ENCODE results near the gene MUC12. TPM values are rescaled to one million over a fixed set of nuclear protein-coding genes. Genes with fewer than 3 reads are reported as not detected.

MUC12 gene
- total RNA-seq, 1 experiment from 2014 or later = 0.64 TPM

- no peak for DNase-seq (ENCODE audit: low read depth, low spot score)
- Histone ChIP-seq H3K4me1 (ENCODE audit: control insufficient read depth in 1 of 2, insufficient read depth in 2 of 2, low read length in 2 of 2) (peaks cover 6 to 16% of the 10 kb centered on the region in 2 experiments; a peak in 3 of 4 replicates), H3K4me2 (ENCODE audit: low read length) (0 out of 2 replicates have a peak overlapping the region, but pooled peaks have one; percentile 19), H4K20me1 (ENCODE audit: insufficient read depth) (no peaks in the 10 kb centered on the region), H3K36me3 (ENCODE audit: control insufficient read depth in 1 of 2, insufficient read depth in 2 of 2, low read length in 2 of 2) (no peaks in the 10 kb centered on the region), H3K27ac (ENCODE audit: low read depth, low read length) (no peak overlapping the region), H3K9me3 (ENCODE audit: control insufficient read depth in 1 of 2, insufficient read depth in 1 of 2, low read depth in 1 of 2, low read length in 2 of 2) (no peaks in the 10 kb centered on the region), H3K9me2 (ENCODE audit: insufficient read depth) (no peaks in the 10 kb centered on the region), H3K4me3 (replicated peaks in 1 of 2; ENCODE audit: low read depth in 1 of 2, low read length in 2 of 2) (no peak overlapping the region), H2AFZ (ENCODE audit: low read depth, low read length, poor library complexity, severe bottlenecking) (no peak overlapping the region), H3K27me3 (ENCODE audit: insufficient read depth, low read length) (no peaks in the 10 kb centered on the region), H3K79me2 (ENCODE audit: insufficient read depth, low read length) (no peaks in the 10 kb centered on the region), H3K9ac (ENCODE audit: low read length) (no peak overlapping the region)
- no peak for TF ChIP-seq FOSL1 (IDR thresholded peaks at IDR 0.05; ENCODE audit: low read depth)
- TF ChIP-seq REST (IDR thresholded peaks at IDR 0.05; ENCODE audit: low read depth) = no peak
- TF ChIP-seq RAD21 (IDR thresholded peaks at IDR 0.05; ENCODE audit: low read depth) = no peak
- ChIA-PET RAD21 (ENCODE audit: low non-redundant PET in 1 of 2, low total read pairs in 2 of 2, uncharacterized antibody in 2 of 2, unreplicated experiment in 2 of 2) (no interaction called here), POLR2A (no interaction called here), CTCF (no interaction called here)
- intact Hi-C loops (cut with micrococcal nuclease) = no loop called here
- no TSS peak for BruUV-seq (replicated peaks)
- ATAC-seq = no peak
Observed at GRCh38 chr7:100929808-100930174, 39.6 kb upstream of the MUC12 start.

- Histone ChIP-seq H3K4me2 (ENCODE audit: low read length) (no peak overlapping the region), H3K9me3 (ENCODE audit: control insufficient read depth in 1 of 2, insufficient read depth in 1 of 2, low read depth in 1 of 2, low read length in 2 of 2) (no peaks in the 10 kb centered on the region), H3K4me1 (ENCODE audit: control insufficient read depth in 1 of 2, insufficient read depth in 2 of 2, low read length in 2 of 2) (peaks cover 6 to 16% of the 10 kb centered on the region in 2 experiments; a peak in 3 of 4 replicates), H3K27ac (ENCODE audit: low read depth, low read length) (no peak overlapping the region), H3K9me2 (ENCODE audit: insufficient read depth) (no peaks in the 10 kb centered on the region), H3K36me3 (ENCODE audit: control insufficient read depth in 1 of 2, insufficient read depth in 2 of 2, low read length in 2 of 2) (no peaks in the 10 kb centered on the region), H3K4me3 (replicated peaks in 1 of 2; ENCODE audit: low read depth in 1 of 2, low read length in 2 of 2) (no peak overlapping the region), H3K27me3 (ENCODE audit: insufficient read depth, low read length) (no peaks in the 10 kb centered on the region), H3K9ac (ENCODE audit: low read length) (no peak overlapping the region), H4K20me1 (ENCODE audit: insufficient read depth) (no peaks in the 10 kb centered on the region), H2AFZ (ENCODE audit: low read depth, low read length, poor library complexity, severe bottlenecking) (no peak overlapping the region), H3K79me2 (ENCODE audit: insufficient read depth, low read length) (no peaks in the 10 kb centered on the region)
- POLR2A ChIA-PET = no interaction called here
- no peak for DNase-seq (ENCODE audit: low read depth, low spot score)
- peak; percentile 96 for ATAC-seq
- CTCF ChIA-PET = no interaction called here
- BruUV-seq (replicated peaks) = no TSS peak
- RAD21 ChIA-PET (ENCODE audit: low non-redundant PET in 1 of 2, low total read pairs in 2 of 2, uncharacterized antibody in 2 of 2, unreplicated experiment in 2 of 2) = no interaction called here
- intact Hi-C loops (cut with micrococcal nuclease) = no loop called here
- TF ChIP-seq SP1 (IDR thresholded peaks at IDR 0.05; ENCODE audit: low read depth) = no peak
- no peak for TF ChIP-seq YY1 (IDR thresholded peaks at IDR 0.05; ENCODE audit: extremely low read depth, insufficient replicate concordance, low read depth, low read length)
- no peak for TF ChIP-seq ATF3 (IDR thresholded peaks at IDR 0.05)
- no peak for TF ChIP-seq REST (IDR thresholded peaks at IDR 0.05; ENCODE audit: low read depth)
- no peak for TF ChIP-seq CEBPB (IDR thresholded peaks at IDR 0.05; ENCODE audit: low read depth)
- TF ChIP-seq CBX3 (IDR thresholded peaks at IDR 0.05; ENCODE audit: low read depth) = no peak
- TF ChIP-seq ELF1 (IDR thresholded peaks at IDR 0.05; ENCODE audit: borderline replicate concordance, low read depth) = no peak
- no peak for TF ChIP-seq SRF (IDR thresholded peaks at IDR 0.05; ENCODE audit: low read depth)
- TF ChIP-seq ZBTB33 (IDR thresholded peaks at IDR 0.05; ENCODE audit: extremely low read depth, insufficient replicate concordance, low read length) = no peak
Observed at GRCh38 chr7:100933734-100934133, 35.6 kb upstream of the MUC12 start.

Measured in HCT116 (cell line).